ENCODE measurements around the gene MBP.

The MBP gene
- 122 to 475 (median 181) reads per million in 9 experiments for total RNA-seq

GRCh38 chr18:77132369-77133050 lies at the start of gene MBP:
MBP (minus strand) TSS chr18:77132783; CDS start chr18:77105261, 27,522 bp downstream.
- H3K4me1 Mint-ChIP-seq (ENCODE audit: low read depth in 2 of 2), result peaks cover 40 to 57% of the 10 kb centered on the region in 2 donors
- peak within 1 kb of the TSS; percentile 97 to 99 for H3K4me3 Mint-ChIP-seq
- H3K36me3 Mint-ChIP-seq (ENCODE audit: insufficient read depth), result peaks cover 41% of the 10 kb centered on the region
- ATAC-seq (replicated peaks) (peak; percentile 52), DNase-seq (peak; percentile 54 to 59 (median 56))
- H3K9me3 Mint-ChIP-seq, result no peaks in the 10 kb centered on the region
- no peaks in the 10 kb centered on the region for H3K27me3 Mint-ChIP-seq
- peak within 1 kb of the TSS; percentile 94 to 98 for H3K27ac Mint-ChIP-seq

- Mint-ChIP-seq H3K4me1 (ENCODE audit: low read depth in 2 of 2) (peaks cover 0 to 5% of the 10 kb centered on the region in 2 donors), H3K36me3 (ENCODE audit: insufficient read depth) (peaks cover 2% of the 10 kb centered on the region), H3K27ac (no peak overlapping the region), H3K4me3 (no peak overlapping the region), H3K9me3 (no peaks in the 10 kb centered on the region), H3K27me3 (no peaks in the 10 kb centered on the region)
- ATAC-seq (replicated peaks) (no peak), DNase-seq (no peak)
Measured at GRCh38 chr18:77181950-77182707, 49.5 kb upstream of the MBP start.

- Mint-ChIP-seq H3K27ac (no peak overlapping the region), H3K27me3 (no peaks in the 10 kb centered on the region), H3K36me3 (ENCODE audit: insufficient read depth) (no peaks in the 10 kb centered on the region), H3K9me3 (no peaks in the 10 kb centered on the region), H3K4me3 (no peak overlapping the region), H3K4me1 (ENCODE audit: low read depth in 2 of 2) (peaks cover 0 to 5% of the 10 kb centered on the region in 2 donors)
- ATAC-seq (replicated peaks) (no peak), DNase-seq (no peak)
Measured at GRCh38 chr18:77178559-77178958, 46.0 kb upstream of the MBP start.

GRCh38 chr18:77177009-77177408 lies 44.4 kb upstream of the MBP start:
- DNase-seq (no peak), ATAC-seq (replicated peaks) (no peak)
- peaks cover 0 to 5% of the 10 kb centered on the region in 2 donors for H3K4me1 Mint-ChIP-seq (ENCODE audit: low read depth in 2 of 2)
- H3K27ac Mint-ChIP-seq, result no peak overlapping the region
- H3K36me3 Mint-ChIP-seq (ENCODE audit: insufficient read depth), result no peaks in the 10 kb centered on the region
- H3K27me3 Mint-ChIP-seq, result no peaks in the 10 kb centered on the region
- no peak overlapping the region for H3K4me3 Mint-ChIP-seq
- H3K9me3 Mint-ChIP-seq, result no peaks in the 10 kb centered on the region

- Mint-ChIP-seq H3K4me1 (ENCODE audit: low read depth in 2 of 2) (no peaks in the 10 kb centered on the region), H3K9me3 (no peaks in the 10 kb centered on the region), H3K27me3 (peaks cover 0 to 8% of the 10 kb centered on the region in 2 donors), H3K4me3 (no peak overlapping the region), H3K27ac (no peak overlapping the region), H3K36me3 (ENCODE audit: insufficient read depth) (no peaks in the 10 kb centered on the region)
- DNase-seq (no peak), ATAC-seq (replicated peaks) (no peak)
Measured at GRCh38 chr18:77173275-77174030, 40.9 kb upstream of the MBP start.

DNA sequence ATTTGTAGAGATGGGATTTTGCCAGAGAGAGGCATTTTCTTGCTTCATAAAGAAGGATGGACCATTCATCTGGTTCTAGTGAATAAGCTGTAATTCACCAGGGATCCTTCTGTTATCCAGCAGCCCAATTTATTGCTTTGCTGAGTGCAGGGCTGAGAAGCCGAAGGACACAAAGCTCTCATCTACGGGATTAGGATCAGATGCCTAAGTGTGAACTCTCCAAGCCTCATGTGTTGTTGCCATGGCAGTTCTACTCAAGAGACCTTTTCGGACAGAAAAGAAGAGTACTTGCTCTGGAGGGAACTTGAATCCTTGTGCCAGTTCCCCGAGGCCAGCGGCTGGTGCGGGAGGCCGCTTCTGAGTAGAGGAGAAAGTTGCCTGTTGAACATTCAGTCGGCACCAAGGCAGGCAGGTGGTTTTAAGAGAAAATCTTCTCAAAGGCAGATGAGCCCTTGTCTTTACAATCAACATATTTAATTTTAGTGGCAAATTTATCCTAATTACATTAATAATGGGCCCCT lies 38.4 kb upstream of the MBP start:
- Mint-ChIP-seq H3K36me3 (ENCODE audit: insufficient read depth) (no peaks in the 10 kb centered on the region), H3K27me3 (peaks cover 0 to 16% of the 10 kb centered on the region in 2 donors), H3K9me3 (no peaks in the 10 kb centered on the region), H3K4me3 (no peak overlapping the region), H3K4me1 (ENCODE audit: low read depth in 2 of 2) (no peaks in the 10 kb centered on the region), H3K27ac (no peak overlapping the region)
- DNase-seq, result no peak
- no peak for ATAC-seq (replicated peaks)

GRCh38 chr18:77168811-77169311 lies 36.3 kb upstream of the MBP start:
- DNase-seq (no peak), ATAC-seq (replicated peaks) (no peak)
- no peak overlapping the region for H3K4me3 Mint-ChIP-seq
- H3K27me3 Mint-ChIP-seq, result peaks cover 8 to 37% of the 10 kb centered on the region in 2 donors
- H3K9me3 Mint-ChIP-seq, result no peaks in the 10 kb centered on the region
- H3K27ac Mint-ChIP-seq, result no peak overlapping the region
- peaks cover 3 to 8% of the 10 kb centered on the region in 2 donors for H3K4me1 Mint-ChIP-seq (ENCODE audit: low read depth in 2 of 2)
- no peaks in the 10 kb centered on the region for H3K36me3 Mint-ChIP-seq (ENCODE audit: insufficient read depth)

GRCh38 chr18:77167251-77167650 lies 34.7 kb upstream of the MBP start:
- H3K27ac Mint-ChIP-seq, result no peak overlapping the region
- H3K4me3 Mint-ChIP-seq, result no peak overlapping the region
- no peaks in the 10 kb centered on the region for H3K36me3 Mint-ChIP-seq (ENCODE audit: insufficient read depth)
- peaks cover 3 to 12% of the 10 kb centered on the region in 2 donors for H3K4me1 Mint-ChIP-seq (ENCODE audit: low read depth in 2 of 2)
- DNase-seq, result no peak
- no peak for ATAC-seq (replicated peaks)
- peaks cover 8 to 51% of the 10 kb centered on the region in 2 donors for H3K27me3 Mint-ChIP-seq
- no peaks in the 10 kb centered on the region for H3K9me3 Mint-ChIP-seq

DNA sequence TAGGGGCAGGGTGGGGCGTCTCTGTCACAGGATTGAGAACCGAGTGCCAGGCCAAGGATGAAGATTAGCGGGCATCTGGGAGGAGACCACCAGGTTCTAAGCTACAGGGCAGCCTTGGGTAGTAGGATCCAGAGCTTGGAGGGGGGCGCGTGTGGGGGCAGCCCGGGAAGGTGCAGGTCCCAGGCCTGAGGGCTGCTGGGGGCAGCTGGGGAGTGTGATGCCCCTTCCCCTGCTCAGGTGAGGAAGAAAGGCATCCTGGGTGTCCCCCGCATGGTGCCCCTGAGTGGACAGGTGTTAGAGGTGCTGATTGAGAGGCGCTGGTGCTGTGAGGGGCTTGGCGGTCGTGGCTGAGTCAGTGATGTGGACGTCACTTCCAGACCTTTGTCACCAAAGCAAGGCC lies 33.9 kb upstream of the MBP start:
- Mint-ChIP-seq H3K4me3 (no peak overlapping the region), H3K9me3 (no peaks in the 10 kb centered on the region), H3K4me1 (ENCODE audit: low read depth in 2 of 2) (peaks cover 3 to 12% of the 10 kb centered on the region in 2 donors), H3K27me3 (peaks cover 8 to 51% of the 10 kb centered on the region in 2 donors), H3K36me3 (ENCODE audit: insufficient read depth) (no peaks in the 10 kb centered on the region), H3K27ac (no peak overlapping the region)
- ATAC-seq (replicated peaks) (no peak), DNase-seq (no peak)

GRCh38 chr18:77165503-77166188 lies 33.1 kb upstream of the MBP start:
- H3K4me3 Mint-ChIP-seq, result no peak overlapping the region
- peaks cover 8 to 51% of the 10 kb centered on the region in 2 donors for H3K27me3 Mint-ChIP-seq
- DNase-seq, result no peak
- no peaks in the 10 kb centered on the region for H3K9me3 Mint-ChIP-seq
- H3K27ac Mint-ChIP-seq, result no peak overlapping the region
- H3K4me1 Mint-ChIP-seq (ENCODE audit: low read depth in 2 of 2), result peaks cover 3 to 12% of the 10 kb centered on the region in 2 donors
- H3K36me3 Mint-ChIP-seq (ENCODE audit: insufficient read depth), result no peaks in the 10 kb centered on the region
- ATAC-seq (replicated peaks), result no peak

DNA sequence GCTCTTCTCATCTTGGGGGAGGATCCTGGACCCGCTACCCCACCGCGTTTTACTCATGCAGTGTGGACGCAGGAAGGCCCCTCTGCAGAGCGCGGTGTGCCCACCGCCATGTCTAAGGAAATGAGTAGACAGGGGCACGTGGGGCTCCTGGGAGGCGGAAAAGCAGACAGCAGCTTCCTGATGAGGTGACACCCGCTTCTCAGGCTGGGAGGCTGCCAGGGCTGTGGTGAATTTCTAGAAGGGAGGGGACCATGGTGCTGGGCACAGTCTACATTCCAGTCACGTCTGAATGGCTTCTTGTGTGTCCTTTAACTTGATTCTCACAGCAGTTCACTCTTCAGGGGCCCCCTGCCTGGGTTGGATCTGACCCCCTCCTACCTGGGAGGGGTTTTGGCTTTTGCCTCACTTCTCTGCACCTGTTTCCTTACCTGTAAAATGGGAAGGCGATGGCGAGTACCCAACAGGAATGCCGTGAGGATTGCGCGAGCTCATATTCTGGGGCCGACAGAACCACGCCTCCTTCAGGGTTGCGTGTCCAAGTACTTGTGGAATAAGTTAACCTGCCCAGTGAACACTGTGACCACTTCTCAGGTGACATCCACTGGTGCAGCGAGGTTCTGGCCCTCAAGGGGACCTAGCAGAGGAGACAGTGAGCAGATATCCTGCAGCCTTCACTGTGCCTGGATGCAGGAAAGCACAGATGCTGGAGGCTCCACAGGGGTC lies 32.3 kb upstream of the MBP start:
- DNase-seq (no peak), ATAC-seq (replicated peaks) (peak; percentile 39)
- Mint-ChIP-seq H3K27me3 (peaks cover 8 to 51% of the 10 kb centered on the region in 2 donors), H3K4me3 (no peak overlapping the region), H3K9me3 (no peaks in the 10 kb centered on the region), H3K4me1 (ENCODE audit: low read depth in 2 of 2) (peaks cover 3 to 12% of the 10 kb centered on the region in 2 donors), H3K27ac (no peak overlapping the region), H3K36me3 (ENCODE audit: insufficient read depth) (no peaks in the 10 kb centered on the region)

DNA sequence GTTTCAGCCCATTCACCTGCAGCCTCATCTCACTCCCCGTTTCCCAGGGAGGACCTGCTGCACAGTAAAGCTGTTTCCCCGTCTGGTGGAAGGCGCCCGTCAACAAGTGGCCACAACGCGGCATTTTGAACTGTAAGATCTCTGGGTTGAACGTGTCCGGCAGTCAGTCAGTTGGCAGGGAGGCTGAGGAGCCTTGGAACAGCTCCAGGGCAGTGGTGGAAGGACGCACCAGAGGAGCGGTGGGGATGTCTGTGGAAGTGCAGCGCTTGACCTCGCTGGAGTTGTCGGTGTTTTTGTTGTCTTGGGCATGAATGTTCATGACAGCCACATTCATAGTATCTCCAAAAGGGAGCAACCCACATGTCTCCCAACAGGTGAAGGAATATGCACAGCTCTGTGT lies 31.4 kb upstream of the MBP start:
- no peak for ATAC-seq (replicated peaks)
- Mint-ChIP-seq H3K27ac (no peak overlapping the region), H3K36me3 (ENCODE audit: insufficient read depth) (no peaks in the 10 kb centered on the region), H3K4me3 (no peak overlapping the region), H3K9me3 (no peaks in the 10 kb centered on the region), H3K4me1 (ENCODE audit: low read depth in 2 of 2) (peaks cover 6 to 12% of the 10 kb centered on the region in 2 donors), H3K27me3 (peaks cover 8 to 49% of the 10 kb centered on the region in 2 donors)
- DNase-seq, result no peak
